Astrocyte (in vitro differentiated cells and primary cell): ENCODE measurements around the gene SLC15A1.

Experiments used
- CTCF ChIP-seq: IDR thresholded peaks from 2 replicates; pipeline ENCODE4 v1.5.1; 2011; ENCODE audit warnings: low read depth, mild to moderate bottlenecking, inconsistent platforms, low read length, moderate library complexity; ENCODE audit not compliant: insufficient read depth
- EZH2 ChIP-seq: IDR thresholded peaks from 2 replicates; pipeline ENCODE4 v1.6.1; 2012; ENCODE audit warnings: mild to moderate bottlenecking, low read length, inconsistent platforms; ENCODE audit not compliant: insufficient read depth

- TF ChIP-seq EZH2 (no peak), CTCF (no peak)
These were observed 49.4 kb upstream of the SLC15A1 start for GRCh38 chr13:98801626-98802418.
